Measurements from ENCODE around the gene ENOSF1. TPM values are rescaled to one million over a fixed set of nuclear protein-coding genes. Genes with fewer than 3 reads are reported as not detected.

ENOSF1 gene
- total and polyA plus RNA-seq, 7 donors = 5.1 to 27.2 (median 6.1) TPM

- Histone ChIP-seq H3K27me3 (ENCODE audit: insufficient read depth in 3 of 3, low read length in 2 of 3) (no peaks in the 10 kb centered on the region), H3K36me3 (ENCODE audit: insufficient read depth in 1 of 2, low read depth in 1 of 2) (no peaks in the 10 kb centered on the region), H3K9me3 (no peaks in the 10 kb centered on the region), H3K4me1 (no peaks in the 10 kb centered on the region), H3K4me3 (no peak overlapping the region), H3K27ac (no peak overlapping the region)
- 73 to 86% (median 77%) methylated on average over 2 of the region's 2 CpGs for WGBS, 3 donors
- no peak for TF ChIP-seq CTCF (IDR thresholded peaks at IDR 0.05)
- ATAC-seq (no peak), DNase-seq (no peak)
- intact Hi-C loops (cut with DNase I) = no loop called here
Observed at GRCh38 chr18:634551-635045, 77.8 kb downstream of the ENOSF1 start.

GRCh38 chr18:631560-631959 lies 80.9 kb downstream of the ENOSF1 start:
- no peak for ATAC-seq

GRCh38 chr18:629269-630150 lies 82.9 kb downstream of the ENOSF1 start:
- no peaks in the 10 kb centered on the region for H3K36me3 ChIP-seq (ENCODE audit: insufficient read depth in 1 of 2, low read depth in 1 of 2)
- no peaks in the 10 kb centered on the region for H3K9me3 ChIP-seq
- TF ChIP-seq CTCF (IDR thresholded peaks at IDR 0.05) = no peak
- no peak overlapping the region for H3K4me3 ChIP-seq
- 82 to 92% (median 87%) methylated on average over 6 of the region's 6 CpGs for WGBS, 3 donors
- DNase-seq (no peak), ATAC-seq (no peak)
- no peaks in the 10 kb centered on the region for H3K4me1 ChIP-seq
- no peak overlapping the region for H3K27ac ChIP-seq
- intact Hi-C loops (cut with DNase I) = loop anchor here in 1 of 2 donors (10.0 kb wide), 1 partner anchor 205 kb away; no protein-coding TSS in a partner anchor
- H3K27me3 ChIP-seq (ENCODE audit: insufficient read depth in 3 of 3, low read length in 2 of 3) = peaks cover 0 to 2% (median 0%) of the 10 kb centered on the region in 3 donors

More at GRCh38 chr18:631560-631959, 80.9 kb downstream of the ENOSF1 start:
- H3K27me3 ChIP-seq (ENCODE audit: insufficient read depth in 3 of 3, low read length in 2 of 3) = peaks cover 0 to 2% (median 0%) of the 10 kb centered on the region in 3 donors
- intact Hi-C loops (cut with DNase I) = no loop called here
- no peak for DNase-seq
- no peak for TF ChIP-seq CTCF (IDR thresholded peaks at IDR 0.05)
- H3K4me1 ChIP-seq = no peaks in the 10 kb centered on the region
- H3K27ac ChIP-seq = no peak overlapping the region
- no peak overlapping the region for H3K4me3 ChIP-seq
- H3K36me3 ChIP-seq (ENCODE audit: insufficient read depth in 1 of 2, low read depth in 1 of 2) = no peaks in the 10 kb centered on the region
- no peaks in the 10 kb centered on the region for H3K9me3 ChIP-seq

- intact Hi-C loops (cut with DNase I) = loop anchor here in 1 of 2 donors (10.0 kb wide), 1 partner anchor 208 kb away; no protein-coding TSS in a partner anchor
- ATAC-seq (no peak), DNase-seq (no peak)
- H3K36me3 ChIP-seq (ENCODE audit: insufficient read depth in 1 of 2, low read depth in 1 of 2) = no peaks in the 10 kb centered on the region
- H3K4me1 ChIP-seq = no peaks in the 10 kb centered on the region
- 23 to 43% (median 24%) methylated on average over 2 of the region's 2 CpGs for WGBS, 3 donors
- H3K27me3 ChIP-seq (ENCODE audit: insufficient read depth in 3 of 3, low read length in 2 of 3) = peaks cover 0 to 2% (median 2%) of the 10 kb centered on the region in 3 donors
- no peak overlapping the region for H3K27ac ChIP-seq
- no peaks in the 10 kb centered on the region for H3K9me3 ChIP-seq
- no peak for TF ChIP-seq CTCF (IDR thresholded peaks at IDR 0.05)
- H3K4me3 ChIP-seq = no peak overlapping the region
Observed at GRCh38 chr18:627231-627630, 85.2 kb downstream of the ENOSF1 start.

Data from psoas muscle (tissue), 8 donors.